GM23338 (cell line): Measurements from ENCODE around the gene MTOR. TPM values are rescaled to one million over a fixed set of nuclear protein-coding genes. Genes with fewer than 3 reads are reported as not detected.
A peak's percentile ranks its signal among the peaks of the same experiment; 100 is the strongest.

Experiments
- ATAC-seq: fragments of 200-7000 bp; cut with Tn5 transposase; 3 replicates; pipeline ENCODE4 v1.9.1; 2020
- DNase-seq: peaks from one replicate; pipeline ENCODE4 v3.0.0-alpha.2; 2015; ENCODE audit warnings: low spot score
- H2AFZ ChIP-seq: fragments of 200-600 bp; sonication (generic); 2 replicates; pipeline ENCODE4 v1.8.0; 2016; ENCODE audit warnings: antibody characterized with exemption, mild to moderate bottlenecking, moderate library complexity
- H3F3A ChIP-seq: fragments of 200-600 bp; sonication (generic); replicated peaks from 2 replicates; pipeline ENCODE4 v1.8.0; 2017; ENCODE audit warnings: antibody characterized with exemption, mixed run types, low read depth
- H3K27ac ChIP-seq: fragments of 200-600 bp; sonication (generic); 2 replicates; pipeline ENCODE4 v1.6.1; 2016; ENCODE audit warnings: low read depth
- H3K27me3 ChIP-seq: fragments of 200-600 bp; sonication (generic); 2 replicates; pipeline ENCODE4 v1.8.0; 2016; ENCODE audit warnings: mild to moderate bottlenecking, mixed run types, moderate library complexity; ENCODE audit not compliant: insufficient read depth
- H3K36me3 ChIP-seq: fragments of 200-600 bp; sonication (generic); 2 replicates; pipeline ENCODE4 v1.8.0; 2016; ENCODE audit warnings: mild to moderate bottlenecking; ENCODE audit not compliant: insufficient read depth
- H3K4me1 ChIP-seq: fragments of 200-600 bp; sonication (generic); 2 replicates; pipeline ENCODE4 v1.8.0; 2016; ENCODE audit warnings: mild to moderate bottlenecking, moderate library complexity; ENCODE audit not compliant: insufficient read depth
- H3K4me2 ChIP-seq: fragments of 200-600 bp; sonication (generic); 2 replicates; pipeline ENCODE4 v1.7.1; 2017; ENCODE audit warnings: mixed run types
- H3K4me3 ChIP-seq: fragments of 200-600 bp; sonication (generic); 2 replicates; pipeline ENCODE4 v1.6.1; 2016; ENCODE audit warnings: mixed run types
- H3K79me2 ChIP-seq: fragments of 200-600 bp; sonication (generic); replicated peaks from 2 replicates; pipeline ENCODE4 v1.8.0; 2017; ENCODE audit warnings: mild to moderate bottlenecking; ENCODE audit not compliant: insufficient read depth
- H3K9me2 ChIP-seq: fragments of 200-600 bp; sonication (generic); 2 replicates; pipeline ENCODE4 v1.8.0; 2017; ENCODE audit not compliant: insufficient read depth
- H4K20me1 ChIP-seq: fragments of 200-600 bp; sonication (generic); replicated peaks from 2 replicates; pipeline ENCODE4 v1.8.0; 2017; ENCODE audit warnings: mild to moderate bottlenecking; ENCODE audit not compliant: insufficient read depth
- H3K27ac Mint-ChIP-seq: 2 replicates; pipeline ENCODE4 v1.8.0; 2020; ENCODE audit warnings: inconsistent platforms, mild to moderate bottlenecking, moderate library complexity, mixed read lengths
- H3K27me3 Mint-ChIP-seq: 3 replicates; pipeline ENCODE4 v1.8.0; 2022; ENCODE audit warnings: low read depth, mild to moderate bottlenecking, moderate library complexity, mixed read lengths, inconsistent platforms; ENCODE audit not compliant: insufficient read depth, poor library complexity
- H3K36me3 Mint-ChIP-seq: 3 replicates; pipeline ENCODE4 v1.8.0; 2021; ENCODE audit warnings: low read depth, mild to moderate bottlenecking, inconsistent platforms, moderate library complexity, mixed read lengths
- H3K4me1 Mint-ChIP-seq: 3 replicates; pipeline ENCODE4 v1.8.0; 2020; ENCODE audit warnings: mild to moderate bottlenecking, inconsistent platforms, mixed read lengths
- H3K4me3 Mint-ChIP-seq: 3 replicates; pipeline ENCODE4 v1.8.0; 2021; ENCODE audit warnings: moderate library complexity, mild to moderate bottlenecking, inconsistent platforms, mixed read lengths
- H3K9me3 Mint-ChIP-seq: 3 replicates; pipeline ENCODE4 v1.8.0; 2020; ENCODE audit warnings: moderate library complexity, mild to moderate bottlenecking, inconsistent platforms, mixed read lengths
- CREB1 ChIP-seq: fragments of 250-450 bp; sonication (Bioruptor Pico); IDR thresholded peaks from 2 replicates; pipeline ENCODE4 v1.5.0; 2020; ENCODE audit warnings: low read depth, mild to moderate bottlenecking, moderate library complexity
- EZH2 ChIP-seq: fragments of 200-600 bp; sonication (generic); IDR thresholded peaks from one replicate; pipeline ENCODE4 v1.8.0; 2017; ENCODE audit warnings: antibody characterized with exemption, mild to moderate bottlenecking, low read depth; ENCODE audit not compliant: unreplicated experiment
- EZH2phosphoT487 ChIP-seq: fragments of 200-600 bp; sonication (generic); IDR thresholded peaks from one replicate; pipeline ENCODE4 v1.8.1; 2018; ENCODE audit warnings: antibody characterized with exemption; ENCODE audit not compliant: unreplicated experiment
- JUNB ChIP-seq: IDR thresholded peaks from one replicate; pipeline ENCODE4 v1.6.1; 2016; ENCODE audit warnings: antibody characterized with exemption; ENCODE audit not compliant: unreplicated experiment
- NANOG ChIP-seq: IDR thresholded peaks from 2 replicates; pipeline ENCODE4 v1.6.1; 2016; ENCODE audit warnings: antibody characterized with exemption, borderline replicate concordance
- POLR2AphosphoS5 ChIP-seq: IDR thresholded peaks from 2 replicates; pipeline ENCODE4 v1.6.1; 2016; ENCODE audit warnings: antibody characterized with exemption, low read depth
- STAT1 ChIP-seq: IDR thresholded peaks from one replicate; pipeline ENCODE4 v1.6.1; 2016; ENCODE audit warnings: antibody characterized with exemption; ENCODE audit not compliant: unreplicated experiment
- ZNF114 ChIP-seq: fragments of 250-450 bp; sonication (Bioruptor Pico); IDR thresholded peaks from 2 replicates; pipeline ENCODE4 v1.5.0; 2020; ENCODE audit warnings: mild to moderate bottlenecking, moderate library complexity
- ZNF331 ChIP-seq: fragments of 250-450 bp; sonication (Bioruptor Pico); IDR thresholded peaks from 2 replicates; pipeline ENCODE4 v1.5.0; 2020; ENCODE audit warnings: low read depth, mild to moderate bottlenecking, moderate library complexity
- polyA plus RNA-seq: library from polyadenylated mRNA; unstranded; fragments of >200 nt; fragmentation: Nextera tagmentation; extraction: Ambion mirVana; gene quantifications from 2 replicates; pipeline ENCODE4 v1.2.1, GENCODE V29; 2016
- total RNA-seq: library from RNA; depleted of rRNA; stranded (reverse); fragments of >200 nt; shearing (Covaris generic); gene quantifications from 2 replicates; pipeline ENCODE4 v1.2.3, GENCODE V29; 2014
- TF ChIP-seq, protein P1 (sequence below): IDR thresholded peaks from one replicate; pipeline ENCODE4 v1.6.1; 2018; ENCODE audit warnings: antibody characterized with exemption; ENCODE audit not compliant: unreplicated experiment
- TF ChIP-seq, protein P2 (sequence below): IDR thresholded peaks from 2 replicates; pipeline ENCODE4 v1.6.1; 2016; ENCODE audit warnings: antibody characterized with exemption
- TF ChIP-seq, protein P3 (sequence below): fragments of 250-450 bp; sonication (Bioruptor Pico); IDR thresholded peaks from 2 replicates; pipeline ENCODE4 v1.5.0; 2020; ENCODE audit warnings: mild to moderate bottlenecking, moderate library complexity
- TF ChIP-seq, protein P4 (sequence below), 2 experiments: fragments of 200-600 bp in 1 of 2; sonication (generic) in 1 of 2; conservative IDR thresholded peaks; 2 replicates each; pipeline versions ENCODE4 v1.5.1 to v1.6.1; 2016 to 2017; ENCODE audit warnings: antibody characterized with exemption in 2 of 2, low read depth in 2 of 2, mild to moderate bottlenecking in 2 of 2, moderate library complexity in 1 of 2

Gene MTOR
- total and polyA plus RNA-seq, 2 experiments from 2014 or later, result 22.8 to 98.0 TPM

DNA sequence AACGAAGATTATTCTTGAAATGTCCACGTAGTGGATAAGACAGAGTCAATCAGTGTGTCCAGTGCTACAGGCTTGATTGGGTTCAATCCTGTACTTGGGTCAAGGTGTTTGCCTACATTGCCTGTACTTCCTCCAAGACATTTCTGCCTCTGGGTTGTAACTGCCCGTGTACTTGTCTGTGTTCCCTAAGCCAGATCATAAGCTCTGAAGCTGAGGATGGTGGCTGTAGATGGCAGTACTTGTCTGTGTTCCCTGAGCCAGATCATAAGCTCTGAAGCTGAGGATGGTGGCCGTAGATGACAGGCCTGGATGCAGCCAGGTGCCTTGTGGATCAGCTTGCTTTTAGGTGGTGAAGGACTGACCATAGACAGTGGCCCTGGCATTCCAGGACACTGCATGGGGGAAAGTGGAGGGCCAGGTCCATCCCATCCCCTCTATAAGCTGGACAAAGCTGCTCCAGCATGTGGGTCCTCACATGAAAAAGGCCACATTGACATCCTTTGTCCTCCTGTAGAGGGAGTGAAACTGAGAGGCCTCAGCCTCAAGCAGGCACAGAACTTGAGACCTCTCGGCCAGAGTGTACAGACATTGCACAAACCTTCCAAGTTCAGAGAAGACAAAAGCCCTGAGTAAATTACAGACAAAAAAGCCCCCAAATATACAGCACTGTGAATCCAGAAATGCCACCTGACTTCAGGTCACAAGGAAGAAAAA, 200.5 kb downstream of the MTOR start:
- H3K4me2 ChIP-seq, result no peak overlapping the region
- Mint-ChIP-seq H3K36me3 (peaks cover 59% of the 10 kb centered on the region), H3K27ac (no peak overlapping the region), H3K4me3 (peak overlapping the region; percentile 19; the same call in 1 of the 3 replicates), H3K27me3 (peaks cover 10% of the 10 kb centered on the region), H3K9me3 (no peaks in the 10 kb centered on the region; the same call in 2 of the 3 replicates), H3K4me1 (peaks cover 15% of the 10 kb centered on the region)
- H3K36me3 ChIP-seq, result peaks cover 23% of the 10 kb centered on the region
- H4K20me1 ChIP-seq, result peaks cover 4% of the 10 kb centered on the region
- no peak for ATAC-seq
- H3F3A ChIP-seq, result peaks cover 45% of the 10 kb centered on the region
- H3K27me3 ChIP-seq, result no peaks in the 10 kb centered on the region
- H3K9me2 ChIP-seq, result no peaks in the 10 kb centered on the region
- TF ChIP-seq STAT1 (no peak), ZNF114 (CRISPR knock-in tag) (no peak), POLR2AphosphoS5 (no peak), ZNF331 (no peak), NANOG (no peak), CREB1 (no peak), EZH2 (no peak), JUNB (no peak), EZH2phosphoT487 (no peak)
- TF ChIP-seq, protein P1, sequence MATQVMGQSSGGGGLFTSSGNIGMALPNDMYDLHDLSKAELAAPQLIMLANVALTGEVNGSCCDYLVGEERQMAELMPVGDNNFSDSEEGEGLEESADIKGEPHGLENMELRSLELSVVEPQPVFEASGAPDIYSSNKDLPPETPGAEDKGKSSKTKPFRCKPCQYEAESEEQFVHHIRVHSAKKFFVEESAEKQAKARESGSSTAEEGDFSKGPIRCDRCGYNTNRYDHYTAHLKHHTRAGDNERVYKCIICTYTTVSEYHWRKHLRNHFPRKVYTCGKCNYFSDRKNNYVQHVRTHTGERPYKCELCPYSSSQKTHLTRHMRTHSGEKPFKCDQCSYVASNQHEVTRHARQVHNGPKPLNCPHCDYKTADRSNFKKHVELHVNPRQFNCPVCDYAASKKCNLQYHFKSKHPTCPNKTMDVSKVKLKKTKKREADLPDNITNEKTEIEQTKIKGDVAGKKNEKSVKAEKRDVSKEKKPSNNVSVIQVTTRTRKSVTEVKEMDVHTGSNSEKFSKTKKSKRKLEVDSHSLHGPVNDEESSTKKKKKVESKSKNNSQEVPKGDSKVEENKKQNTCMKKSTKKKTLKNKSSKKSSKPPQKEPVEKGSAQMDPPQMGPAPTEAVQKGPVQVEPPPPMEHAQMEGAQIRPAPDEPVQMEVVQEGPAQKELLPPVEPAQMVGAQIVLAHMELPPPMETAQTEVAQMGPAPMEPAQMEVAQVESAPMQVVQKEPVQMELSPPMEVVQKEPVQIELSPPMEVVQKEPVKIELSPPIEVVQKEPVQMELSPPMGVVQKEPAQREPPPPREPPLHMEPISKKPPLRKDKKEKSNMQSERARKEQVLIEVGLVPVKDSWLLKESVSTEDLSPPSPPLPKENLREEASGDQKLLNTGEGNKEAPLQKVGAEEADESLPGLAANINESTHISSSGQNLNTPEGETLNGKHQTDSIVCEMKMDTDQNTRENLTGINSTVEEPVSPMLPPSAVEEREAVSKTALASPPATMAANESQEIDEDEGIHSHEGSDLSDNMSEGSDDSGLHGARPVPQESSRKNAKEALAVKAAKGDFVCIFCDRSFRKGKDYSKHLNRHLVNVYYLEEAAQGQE, result no peak
- TF ChIP-seq, protein P2, sequence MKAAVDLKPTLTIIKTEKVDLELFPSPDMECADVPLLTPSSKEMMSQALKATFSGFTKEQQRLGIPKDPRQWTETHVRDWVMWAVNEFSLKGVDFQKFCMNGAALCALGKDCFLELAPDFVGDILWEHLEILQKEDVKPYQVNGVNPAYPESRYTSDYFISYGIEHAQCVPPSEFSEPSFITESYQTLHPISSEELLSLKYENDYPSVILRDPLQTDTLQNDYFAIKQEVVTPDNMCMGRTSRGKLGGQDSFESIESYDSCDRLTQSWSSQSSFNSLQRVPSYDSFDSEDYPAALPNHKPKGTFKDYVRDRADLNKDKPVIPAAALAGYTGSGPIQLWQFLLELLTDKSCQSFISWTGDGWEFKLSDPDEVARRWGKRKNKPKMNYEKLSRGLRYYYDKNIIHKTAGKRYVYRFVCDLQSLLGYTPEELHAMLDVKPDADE, result no peak
- TF ChIP-seq, protein P3, sequence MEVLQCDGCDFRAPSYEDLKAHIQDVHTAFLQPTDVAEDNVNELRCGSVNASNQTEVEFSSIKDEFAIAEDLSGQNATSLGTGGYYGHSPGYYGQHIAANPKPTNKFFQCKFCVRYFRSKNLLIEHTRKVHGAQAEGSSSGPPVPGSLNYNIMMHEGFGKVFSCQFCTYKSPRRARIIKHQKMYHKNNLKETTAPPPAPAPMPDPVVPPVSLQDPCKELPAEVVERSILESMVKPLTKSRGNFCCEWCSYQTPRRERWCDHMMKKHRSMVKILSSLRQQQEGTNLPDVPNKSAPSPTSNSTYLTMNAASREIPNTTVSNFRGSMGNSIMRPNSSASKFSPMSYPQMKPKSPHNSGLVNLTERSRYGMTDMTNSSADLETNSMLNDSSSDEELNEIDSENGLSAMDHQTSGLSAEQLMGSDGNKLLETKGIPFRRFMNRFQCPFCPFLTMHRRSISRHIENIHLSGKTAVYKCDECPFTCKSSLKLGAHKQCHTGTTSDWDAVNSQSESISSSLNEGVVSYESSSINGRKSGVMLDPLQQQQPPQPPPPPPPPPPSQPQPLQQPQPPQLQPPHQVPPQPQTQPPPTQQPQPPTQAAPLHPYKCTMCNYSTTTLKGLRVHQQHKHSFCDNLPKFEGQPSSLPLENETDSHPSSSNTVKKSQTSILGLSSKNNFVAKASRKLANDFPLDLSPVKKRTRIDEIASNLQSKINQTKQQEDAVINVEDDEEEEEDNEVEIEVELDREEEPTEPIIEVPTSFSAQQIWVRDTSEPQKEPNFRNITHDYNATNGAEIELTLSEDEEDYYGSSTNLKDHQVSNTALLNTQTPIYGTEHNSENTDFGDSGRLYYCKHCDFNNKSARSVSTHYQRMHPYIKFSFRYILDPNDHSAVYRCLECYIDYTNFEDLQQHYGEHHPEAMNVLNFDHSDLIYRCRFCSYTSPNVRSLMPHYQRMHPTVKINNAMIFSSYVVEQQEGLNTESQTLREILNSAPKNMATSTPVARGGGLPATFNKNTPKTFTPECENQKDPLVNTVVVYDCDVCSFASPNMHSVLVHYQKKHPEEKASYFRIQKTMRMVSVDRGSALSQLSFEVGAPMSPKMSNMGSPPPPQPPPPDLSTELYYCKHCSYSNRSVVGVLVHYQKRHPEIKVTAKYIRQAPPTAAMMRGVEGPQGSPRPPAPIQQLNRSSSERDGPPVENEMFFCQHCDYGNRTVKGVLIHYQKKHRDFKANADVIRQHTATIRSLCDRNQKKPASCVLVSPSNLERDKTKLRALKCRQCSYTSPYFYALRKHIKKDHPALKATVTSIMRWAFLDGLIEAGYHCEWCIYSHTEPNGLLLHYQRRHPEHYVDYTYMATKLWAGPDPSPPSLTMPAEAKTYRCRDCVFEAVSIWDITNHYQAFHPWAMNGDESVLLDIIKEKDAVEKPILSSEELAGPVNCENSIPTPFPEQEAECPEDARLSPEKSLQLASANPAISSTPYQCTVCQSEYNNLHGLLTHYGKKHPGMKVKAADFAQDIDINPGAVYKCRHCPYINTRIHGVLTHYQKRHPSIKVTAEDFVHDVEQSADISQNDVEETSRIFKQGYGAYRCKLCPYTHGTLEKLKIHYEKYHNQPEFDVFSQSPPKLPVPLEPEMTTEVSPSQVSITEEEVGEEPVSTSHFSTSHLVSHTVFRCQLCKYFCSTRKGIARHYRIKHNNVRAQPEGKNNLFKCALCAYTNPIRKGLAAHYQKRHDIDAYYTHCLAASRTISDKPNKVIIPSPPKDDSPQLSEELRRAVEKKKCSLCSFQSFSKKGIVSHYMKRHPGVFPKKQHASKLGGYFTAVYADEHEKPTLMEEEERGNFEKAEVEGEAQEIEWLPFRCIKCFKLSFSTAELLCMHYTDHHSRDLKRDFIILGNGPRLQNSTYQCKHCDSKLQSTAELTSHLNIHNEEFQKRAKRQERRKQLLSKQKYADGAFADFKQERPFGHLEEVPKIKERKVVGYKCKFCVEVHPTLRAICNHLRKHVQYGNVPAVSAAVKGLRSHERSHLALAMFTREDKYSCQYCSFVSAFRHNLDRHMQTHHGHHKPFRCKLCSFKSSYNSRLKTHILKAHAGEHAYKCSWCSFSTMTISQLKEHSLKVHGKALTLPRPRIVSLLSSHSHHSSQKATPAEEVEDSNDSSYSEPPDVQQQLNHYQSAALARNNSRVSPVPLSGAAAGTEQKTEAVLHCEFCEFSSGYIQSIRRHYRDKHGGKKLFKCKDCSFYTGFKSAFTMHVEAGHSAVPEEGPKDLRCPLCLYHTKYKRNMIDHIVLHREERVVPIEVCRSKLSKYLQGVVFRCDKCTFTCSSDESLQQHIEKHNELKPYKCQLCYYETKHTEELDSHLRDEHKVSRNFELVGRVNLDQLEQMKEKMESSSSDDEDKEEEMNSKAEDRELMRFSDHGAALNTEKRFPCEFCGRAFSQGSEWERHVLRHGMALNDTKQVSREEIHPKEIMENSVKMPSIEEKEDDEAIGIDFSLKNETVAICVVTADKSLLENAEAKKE, result no peak
- TF ChIP-seq, protein P4, sequence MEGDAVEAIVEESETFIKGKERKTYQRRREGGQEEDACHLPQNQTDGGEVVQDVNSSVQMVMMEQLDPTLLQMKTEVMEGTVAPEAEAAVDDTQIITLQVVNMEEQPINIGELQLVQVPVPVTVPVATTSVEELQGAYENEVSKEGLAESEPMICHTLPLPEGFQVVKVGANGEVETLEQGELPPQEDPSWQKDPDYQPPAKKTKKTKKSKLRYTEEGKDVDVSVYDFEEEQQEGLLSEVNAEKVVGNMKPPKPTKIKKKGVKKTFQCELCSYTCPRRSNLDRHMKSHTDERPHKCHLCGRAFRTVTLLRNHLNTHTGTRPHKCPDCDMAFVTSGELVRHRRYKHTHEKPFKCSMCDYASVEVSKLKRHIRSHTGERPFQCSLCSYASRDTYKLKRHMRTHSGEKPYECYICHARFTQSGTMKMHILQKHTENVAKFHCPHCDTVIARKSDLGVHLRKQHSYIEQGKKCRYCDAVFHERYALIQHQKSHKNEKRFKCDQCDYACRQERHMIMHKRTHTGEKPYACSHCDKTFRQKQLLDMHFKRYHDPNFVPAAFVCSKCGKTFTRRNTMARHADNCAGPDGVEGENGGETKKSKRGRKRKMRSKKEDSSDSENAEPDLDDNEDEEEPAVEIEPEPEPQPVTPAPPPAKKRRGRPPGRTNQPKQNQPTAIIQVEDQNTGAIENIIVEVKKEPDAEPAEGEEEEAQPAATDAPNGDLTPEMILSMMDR (conservative IDR thresholded peaks at IDR 0.05; ENCODE audit: low read depth in 2 of 2), result no peak
- 0 out of 2 replicates have a peak overlapping the region, but pooled peaks have one; percentile 19 for H3K27ac ChIP-seq
- no peak overlapping the region for H3K4me3 ChIP-seq
- no peak overlapping the region for H2AFZ ChIP-seq
- DNase-seq, result no peak
- H3K4me1 ChIP-seq, result peaks cover 9% of the 10 kb centered on the region; the same call in 1 of the 2 replicates
- H3K79me2 ChIP-seq, result peaks cover 27% of the 10 kb centered on the region
